ENCODE results near the gene KIAA1549. TPM values are rescaled to one million over a fixed set of nuclear protein-coding genes. Genes with fewer than 3 reads are reported as not detected.

Gene KIAA1549
- total RNA-seq, 1 donor from 2014 or later = 24.4 TPM

- no peak for TF ChIP-seq CTCF (conservative IDR thresholded peaks at IDR 0.05)
- peak overlapping the region; percentile 75 for H3K27ac Mint-ChIP-seq
- DNase-seq (ENCODE audit: extremely low spot score, unreplicated experiment) = no peak
Measured at GRCh38 chr7:138992052-138992531, 10.9 kb upstream of the KIAA1549 start.

GRCh38 chr7:138987686-138988085 lies 6.5 kb upstream of the KIAA1549 start:
- Mint-ChIP-seq H3K9me3 (peaks cover 5% of the 10 kb centered on the region), H3K27ac (no peak overlapping the region), H3K27me3 (peaks cover 4% of the 10 kb centered on the region), H3K36me3 (no peaks in the 10 kb centered on the region), H3K4me1 (ENCODE audit: unreplicated experiment) (no peaks in the 10 kb centered on the region), H3K4me3 (no peak overlapping the region)
- DNase-seq (ENCODE audit: extremely low spot score, unreplicated experiment) = no peak
- TF ChIP-seq CTCF (conservative IDR thresholded peaks at IDR 0.05) = no peak

More at GRCh38 chr7:138992052-138992531, 10.9 kb upstream of the KIAA1549 start:
- Mint-ChIP-seq H3K36me3 (no peaks in the 10 kb centered on the region), H3K9me3 (no peaks in the 10 kb centered on the region), H3K4me3 (peak overlapping the region; percentile 0), H3K4me1 (ENCODE audit: unreplicated experiment) (no peaks in the 10 kb centered on the region), H3K27me3 (no peaks in the 10 kb centered on the region)

- Mint-ChIP-seq H3K27ac (peak overlapping the region; percentile 58), H3K4me3 (peak overlapping the region; percentile 87), H3K9me3 (peaks cover 5% of the 10 kb centered on the region), H3K36me3 (peaks cover 6% of the 10 kb centered on the region), H3K27me3 (peaks cover 8% of the 10 kb centered on the region), H3K4me1 (ENCODE audit: unreplicated experiment) (peaks cover 28% of the 10 kb centered on the region)
- DNase-seq (ENCODE audit: extremely low spot score, unreplicated experiment) = peak; percentile 47
- no peak for TF ChIP-seq CTCF (conservative IDR thresholded peaks at IDR 0.05)
Measured at GRCh38 chr7:138982204-138982623, 1.0 kb upstream of the KIAA1549 start.

GRCh38 chr7:138980563-138981291 lies 462 bp downstream of the KIAA1549 start:
- Mint-ChIP-seq H3K4me3 (peak overlapping the region; percentile 97), H3K9me3 (no peaks in the 10 kb centered on the region), H3K27me3 (peaks cover 8% of the 10 kb centered on the region), H3K4me1 (ENCODE audit: unreplicated experiment) (peaks cover 29% of the 10 kb centered on the region), H3K27ac (peak overlapping the region; percentile 93), H3K36me3 (peaks cover 6% of the 10 kb centered on the region)
- DNase-seq (ENCODE audit: extremely low spot score, unreplicated experiment) = peak; percentile 69
- TF ChIP-seq CTCF (conservative IDR thresholded peaks at IDR 0.05) = no peak

- H3K9me3 Mint-ChIP-seq = no peaks in the 10 kb centered on the region
- H3K4me1 Mint-ChIP-seq (ENCODE audit: unreplicated experiment) = peaks cover 35% of the 10 kb centered on the region
- no peak for TF ChIP-seq CTCF (conservative IDR thresholded peaks at IDR 0.05)
- H3K27me3 Mint-ChIP-seq = peaks cover 8% of the 10 kb centered on the region
- DNase-seq (ENCODE audit: extremely low spot score, unreplicated experiment) = peak; percentile 40
- H3K4me3 Mint-ChIP-seq = peak overlapping the region; percentile 97
- peak overlapping the region; percentile 93 for H3K27ac Mint-ChIP-seq
- H3K36me3 Mint-ChIP-seq = peaks cover 6% of the 10 kb centered on the region
Measured at GRCh38 chr7:138979988-138980562, 1.1 kb downstream of the KIAA1549 start.

Data from type B pancreatic cell (in vitro differentiated cells).